ENCODE data around the gene PLEKHH1. TPM values are rescaled to one million over a fixed set of nuclear protein-coding genes. Genes with fewer than 3 reads are reported as not detected.

The PLEKHH1 gene
- total RNA-seq, 1 experiment from 2014 or later = 27.6 TPM

- TF ChIP-seq CTCF (IDR thresholded peaks at IDR 0.05 in 2 of 3, conservative IDR thresholded peaks at IDR 0.05 in 1 of 3; ENCODE audit: borderline replicate concordance in 1 of 3, insufficient read depth in 1 of 3, low read depth in 2 of 3, low read length in 2 of 3) = no peak
- TF ChIP-seq FOSL1 (IDR thresholded peaks at IDR 0.05; ENCODE audit: low read depth) = no peak
- TF ChIP-seq MAX (IDR thresholded peaks at IDR 0.05) = no peak
- no peak for TF ChIP-seq TCF7L2 (IDR thresholded peaks at IDR 0.05; ENCODE audit: borderline replicate concordance, extremely low read depth, insufficient read depth, insufficient read length)
- no peak for TF ChIP-seq SRF (IDR thresholded peaks at IDR 0.05; ENCODE audit: low read depth)
- TF ChIP-seq SIN3A (IDR thresholded peaks at IDR 0.05; ENCODE audit: low read depth) = no peak
- no peak for TF ChIP-seq EZH2 (IDR thresholded peaks at IDR 0.05)
- no peak for TF ChIP-seq RAD21 (IDR thresholded peaks at IDR 0.05; ENCODE audit: low read depth)
- TF ChIP-seq ELF1 (IDR thresholded peaks at IDR 0.05; ENCODE audit: borderline replicate concordance, low read depth) = no peak
- no peak for TF ChIP-seq CEBPB (IDR thresholded peaks at IDR 0.05; ENCODE audit: low read depth)
Measured at GRCh38 chr14:67551940-67552339, 18.9 kb downstream of the PLEKHH1 start (continued).

- H3K4me1 ChIP-seq (ENCODE audit: control insufficient read depth in 1 of 2, insufficient read depth in 2 of 2, low read length in 2 of 2) = peaks cover 4 to 16% of the 10 kb centered on the region in 2 experiments; a peak in 3 of 4 replicates
- H3K36me3 ChIP-seq (ENCODE audit: control insufficient read depth in 1 of 2, insufficient read depth in 2 of 2, low read length in 2 of 2) = no peaks in the 10 kb centered on the region
- no peak overlapping the region for H3K4me2 ChIP-seq (ENCODE audit: low read length)
- no peaks in the 10 kb centered on the region for H3K9me2 ChIP-seq (ENCODE audit: insufficient read depth)
- ATAC-seq = no peak
- H2AFZ ChIP-seq (ENCODE audit: low read depth, low read length, poor library complexity, severe bottlenecking) = no peak overlapping the region
- no peak overlapping the region for H3K27ac ChIP-seq (ENCODE audit: low read depth, low read length)
- H3K27me3 ChIP-seq (ENCODE audit: insufficient read depth, low read length) = no peaks in the 10 kb centered on the region
- H3K9ac ChIP-seq (ENCODE audit: low read length) = no peak overlapping the region
- no peak overlapping the region for H3K4me3 ChIP-seq (replicated peaks in 1 of 2; ENCODE audit: low read depth in 1 of 2, low read length in 2 of 2)
- no TSS peak for BruUV-seq (replicated peaks)
- no peak for DNase-seq (ENCODE audit: low read depth, low spot score)
- RAD21 ChIA-PET (ENCODE audit: low non-redundant PET in 1 of 2, low total read pairs in 2 of 2, uncharacterized antibody in 2 of 2, unreplicated experiment in 2 of 2) = no interaction called here
- CTCF ChIA-PET = no interaction called here
- no peaks in the 10 kb centered on the region for H4K20me1 ChIP-seq (ENCODE audit: insufficient read depth)
- no peaks in the 10 kb centered on the region for H3K79me2 ChIP-seq (ENCODE audit: insufficient read depth, low read length)
- intact Hi-C loops (cut with micrococcal nuclease) = no loop called here
- no peaks in the 10 kb centered on the region for H3K9me3 ChIP-seq (ENCODE audit: control insufficient read depth in 1 of 2, insufficient read depth in 1 of 2, low read depth in 1 of 2, low read length in 2 of 2)
- POLR2A ChIA-PET = no interaction called here
- no peak for TF ChIP-seq CEBPB (IDR thresholded peaks at IDR 0.05; ENCODE audit: low read depth)
- TF ChIP-seq SRF (IDR thresholded peaks at IDR 0.05; ENCODE audit: low read depth) = no peak
- TF ChIP-seq ZFX (IDR thresholded peaks at IDR 0.05) = no peak
- TF ChIP-seq POLR2A (IDR thresholded peaks at IDR 0.05; ENCODE audit: borderline replicate concordance, extremely low read depth, insufficient read depth, insufficient read length) = no peak
- no peak for TF ChIP-seq TCF7L2 (IDR thresholded peaks at IDR 0.05; ENCODE audit: borderline replicate concordance, extremely low read depth, insufficient read depth, insufficient read length)
- no peak for TF ChIP-seq POLR2AphosphoS5 (IDR thresholded peaks at IDR 0.05; ENCODE audit: low read depth, low read length)
- no peak for TF ChIP-seq ZNF274 (IDR thresholded peaks at IDR 0.05; ENCODE audit: low read depth, low read length)
- no peak for TF ChIP-seq JUND (IDR thresholded peaks at IDR 0.05)
- TF ChIP-seq FOSL1 (IDR thresholded peaks at IDR 0.05; ENCODE audit: low read depth) = no peak
- no peak for TF ChIP-seq ELF1 (IDR thresholded peaks at IDR 0.05; ENCODE audit: borderline replicate concordance, low read depth)
- TF ChIP-seq SP1 (IDR thresholded peaks at IDR 0.05; ENCODE audit: low read depth) = no peak
- no peak for TF ChIP-seq ATF3 (IDR thresholded peaks at IDR 0.05)
- TF ChIP-seq YY1 (IDR thresholded peaks at IDR 0.05; ENCODE audit: extremely low read depth, insufficient replicate concordance, low read depth, low read length) = no peak
- no peak for TF ChIP-seq ZBTB33 (IDR thresholded peaks at IDR 0.05; ENCODE audit: extremely low read depth, insufficient replicate concordance, low read length)
- TF ChIP-seq MAX (IDR thresholded peaks at IDR 0.05) = no peak
- no peak for TF ChIP-seq EGR1 (IDR thresholded peaks at IDR 0.05; ENCODE audit: low read depth)
Measured at GRCh38 chr14:67553547-67553946, 20.5 kb downstream of the PLEKHH1 start.
